ENCODE measurements around the gene ARHGEF7.

DNA sequence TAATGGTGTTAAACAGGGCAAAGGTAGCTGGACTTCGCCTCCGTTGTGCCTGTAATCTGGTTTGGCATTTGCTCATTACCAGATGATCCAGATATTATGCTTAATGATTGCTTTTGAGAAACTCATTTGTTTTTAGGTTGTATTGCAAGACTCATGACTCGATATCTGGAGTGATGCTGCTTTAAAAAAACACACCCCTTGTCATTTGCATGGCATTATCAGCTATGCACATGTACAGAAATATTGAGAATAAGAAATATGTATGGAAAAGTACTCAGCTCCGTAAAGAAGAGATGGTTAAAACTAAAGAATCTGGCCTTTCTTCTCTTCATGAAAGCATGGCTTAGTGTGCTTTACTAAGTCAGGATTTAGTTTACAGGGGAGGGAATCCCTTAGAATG lies 95.0 kb downstream of the ARHGEF7 start:
- TF ChIP-seq, protein P1, sequence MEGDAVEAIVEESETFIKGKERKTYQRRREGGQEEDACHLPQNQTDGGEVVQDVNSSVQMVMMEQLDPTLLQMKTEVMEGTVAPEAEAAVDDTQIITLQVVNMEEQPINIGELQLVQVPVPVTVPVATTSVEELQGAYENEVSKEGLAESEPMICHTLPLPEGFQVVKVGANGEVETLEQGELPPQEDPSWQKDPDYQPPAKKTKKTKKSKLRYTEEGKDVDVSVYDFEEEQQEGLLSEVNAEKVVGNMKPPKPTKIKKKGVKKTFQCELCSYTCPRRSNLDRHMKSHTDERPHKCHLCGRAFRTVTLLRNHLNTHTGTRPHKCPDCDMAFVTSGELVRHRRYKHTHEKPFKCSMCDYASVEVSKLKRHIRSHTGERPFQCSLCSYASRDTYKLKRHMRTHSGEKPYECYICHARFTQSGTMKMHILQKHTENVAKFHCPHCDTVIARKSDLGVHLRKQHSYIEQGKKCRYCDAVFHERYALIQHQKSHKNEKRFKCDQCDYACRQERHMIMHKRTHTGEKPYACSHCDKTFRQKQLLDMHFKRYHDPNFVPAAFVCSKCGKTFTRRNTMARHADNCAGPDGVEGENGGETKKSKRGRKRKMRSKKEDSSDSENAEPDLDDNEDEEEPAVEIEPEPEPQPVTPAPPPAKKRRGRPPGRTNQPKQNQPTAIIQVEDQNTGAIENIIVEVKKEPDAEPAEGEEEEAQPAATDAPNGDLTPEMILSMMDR (IDR thresholded peaks at IDR 0.05; ENCODE audit: poor library complexity), result no peak
- TF ChIP-seq EZH2phosphoT487 (IDR thresholded peaks at IDR 0.05; ENCODE audit: low read depth, severe bottlenecking, unreplicated experiment), result no peak
- TF ChIP-seq EZH2 (IDR thresholded peaks at IDR 0.05; ENCODE audit: borderline replicate concordance), result no peak
